Right cardiac atrium (tissue), 5 donors: ENCODE measurements around the gene BICD2. TPM values are rescaled to one million over a fixed set of nuclear protein-coding genes. Genes with fewer than 3 reads are reported as not detected.

Experiments
- ATAC-seq, 2 donors: fragments of 200-7000 bp; cut with Tn5 transposase; one replicate each; pipeline versions ENCODE4 v1.8.0 to v1.9.1; 2020; ENCODE audit warnings: moderate library complexity in 2 of 2, mild to moderate bottlenecking in 1 of 2
- DNase-seq, 3 donors: peaks; one replicate each; pipeline ENCODE4 v3.0.0-alpha.2; 2020
- H3K27ac ChIP-seq: one replicate; pipeline ENCODE4 v1.5.1; 2013; ENCODE audit warnings: mild to moderate bottlenecking, low read length, control low read depth, moderate library complexity
- H3K27me3 ChIP-seq: one replicate; pipeline ENCODE4 v1.6.1; 2013; ENCODE audit not compliant: control insufficient read depth, insufficient read depth
- H3K4me1 ChIP-seq: one replicate; pipeline ENCODE4 v1.6.1; 2013; ENCODE audit warnings: low read length; ENCODE audit not compliant: control insufficient read depth, insufficient read depth
- H3K4me3 ChIP-seq: one replicate; pipeline ENCODE4 v1.5.1; 2013; ENCODE audit warnings: low read length, control low read depth
- H3K9me3 ChIP-seq: one replicate; pipeline ENCODE4 v1.6.1; 2013; ENCODE audit warnings: low read length; ENCODE audit not compliant: control insufficient read depth
- WGBS: extraction: QIAGEN DNeasy Blood & Tissue Kit; methylation state at CpG from one replicate; pipeline ENCODE4 v1.1.7; 2013; 5-methylcytosine and 5-hydroxymethylcytosine counted together
- intact Hi-C, 4 donors: fragments of 100-400 bp; cut with DNase I; formaldehyde crosslinking; loops; one replicate each; pipeline versions ENCODE4 v1.11.0 to v1.14.0; 2022 to 2023
- polyA plus RNA-seq: library from polyadenylated mRNA; stranded (reverse); fragments of 200-250 nt; gene quantifications from one replicate; pipeline ENCODE4 v1.2.3, GENCODE V29; 2013
- total RNA-seq, 4 donors: library from RNA; stranded (reverse); fragmentation: NEBNext Ultra II Directional; extraction: Animal tissue kit (Norgen Biotek cat#: 25700); gene quantifications; one replicate each; pipeline ENCODE4 v1.2.1, GENCODE V29; 2021
- donor health status: healthy with polysubstance abuse.
- donor health status: DM: no; HTN: yes; CAD: no.
- donor health status: DM: no; HTN: no; CAD: no.
- donor health status: DM: no; HTN: yes; CAD: no; lungs with severe emphysema.
- donor health status: DM: yes; HTN: yes; CAD: no.

The BICD2 gene
- total and polyA plus RNA-seq, 5 donors, result 20.0 to 36.0 (median 32.7) TPM

DNA sequence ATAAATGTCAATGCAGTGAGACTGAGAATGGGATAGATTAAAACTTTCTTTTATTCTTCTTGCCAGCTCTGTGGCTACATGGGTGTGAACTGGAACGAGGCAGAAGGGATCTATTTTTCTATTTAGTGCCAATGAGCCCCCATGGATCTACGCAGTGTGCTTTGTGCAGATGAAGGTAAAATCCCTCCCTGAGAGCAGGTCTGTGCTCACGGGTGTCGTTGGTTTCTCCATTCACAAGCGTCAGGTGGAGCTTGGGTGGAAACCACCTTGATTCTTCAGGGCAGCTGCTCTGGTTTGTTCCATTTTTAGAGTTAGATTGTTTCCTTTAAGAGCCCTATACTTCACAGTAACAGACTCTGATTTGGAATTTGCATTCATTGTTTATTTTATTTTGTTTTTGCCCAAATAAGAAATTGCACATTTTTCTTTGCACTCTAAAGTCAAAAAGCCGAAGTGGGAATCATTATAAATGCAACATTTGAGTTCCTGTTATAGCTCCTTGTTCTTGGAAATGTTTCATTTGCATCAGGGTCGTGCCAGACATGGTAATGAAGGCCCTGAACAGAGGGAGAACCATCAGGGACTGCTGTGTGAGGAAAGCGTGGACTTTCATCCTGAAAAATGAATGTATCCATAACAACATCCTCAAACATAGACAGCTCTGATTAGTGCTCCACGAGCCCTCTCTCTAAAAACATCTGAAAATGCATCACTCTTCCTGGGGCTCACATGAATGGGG lies 31.1 kb upstream of the BICD2 start:
- no peak overlapping the region for H3K4me3 ChIP-seq
- no peaks in the 10 kb centered on the region for H3K9me3 ChIP-seq
- H3K27me3 ChIP-seq, result no peaks in the 10 kb centered on the region
- H3K4me1 ChIP-seq, result no peaks in the 10 kb centered on the region
- DNase-seq (no peak), ATAC-seq (no peak)
- H3K27ac ChIP-seq, result no peak overlapping the region
- WGBS, result 61% methylated on average over 9 of the region's 9 CpGs
- intact Hi-C loops, result loop anchor here in 1 of 4 donors (10.0 kb wide), 1 partner anchor 71 kb away; no protein-coding TSS in a partner anchor

DNA sequence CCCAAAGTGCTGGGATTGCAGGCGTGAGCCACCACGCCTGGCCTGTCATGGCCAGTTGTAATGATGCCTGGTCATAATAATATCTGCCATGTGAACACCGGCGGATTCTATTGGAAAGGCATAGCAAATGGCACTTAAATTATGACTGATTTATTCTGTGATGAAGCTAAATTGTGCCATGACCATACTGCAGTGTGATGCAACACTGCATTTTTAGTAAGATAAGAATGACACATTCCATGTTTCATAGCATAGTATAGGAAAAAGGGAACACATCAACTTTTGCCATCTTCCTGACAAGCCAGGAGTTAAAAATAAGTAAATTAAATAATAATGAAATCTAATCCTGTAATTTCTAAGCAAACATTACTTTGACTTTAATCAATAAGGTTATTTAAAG lies 30.4 kb upstream of the BICD2 start:
- Histone ChIP-seq H3K27me3 (no peaks in the 10 kb centered on the region), H3K27ac (no peak overlapping the region), H3K4me1 (no peaks in the 10 kb centered on the region), H3K9me3 (no peaks in the 10 kb centered on the region), H3K4me3 (no peak overlapping the region)
- DNase-seq (no peak), ATAC-seq (no peak)
- 91% methylated on average over 4 of the region's 4 CpGs for WGBS
- intact Hi-C loops, result loop anchor here in 3 of 4 donors (5.0 to 10.0 kb wide), 2 partner anchors 70 to 78 kb away; no protein-coding TSS in a partner anchor

DNA sequence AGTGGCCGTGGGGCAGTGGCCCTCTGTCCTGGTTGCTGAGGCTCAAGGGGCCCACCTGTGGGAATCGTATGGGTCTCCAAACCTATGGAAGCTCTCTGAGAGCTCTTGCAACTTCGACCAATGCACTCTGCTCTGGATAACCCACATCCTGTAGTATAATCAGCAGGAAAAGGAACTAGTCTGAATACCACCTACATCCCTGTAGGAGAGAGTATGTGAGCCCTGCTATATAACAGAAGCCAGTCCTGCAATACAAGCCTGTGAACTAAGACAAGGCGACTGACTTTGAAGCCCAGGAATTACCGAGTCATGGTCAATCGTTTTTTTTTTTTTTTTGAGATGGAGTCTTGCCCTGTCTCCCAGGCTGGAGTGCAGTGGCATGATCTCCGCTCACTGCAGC lies 29.8 kb upstream of the BICD2 start:
- no peaks in the 10 kb centered on the region for H3K4me1 ChIP-seq
- no peak for DNase-seq
- WGBS, result 64% methylated on average over 7 of the region's 7 CpGs
- no peaks in the 10 kb centered on the region for H3K27me3 ChIP-seq
- H3K27ac ChIP-seq, result no peak overlapping the region
- intact Hi-C loops, result loop anchor here in 3 of 4 donors (5.0 to 10.0 kb wide), 2 partner anchors 70 to 77 kb away; no protein-coding TSS in a partner anchor
- no peak overlapping the region for H3K4me3 ChIP-seq
- H3K9me3 ChIP-seq, result no peaks in the 10 kb centered on the region
- no peak for ATAC-seq

DNA sequence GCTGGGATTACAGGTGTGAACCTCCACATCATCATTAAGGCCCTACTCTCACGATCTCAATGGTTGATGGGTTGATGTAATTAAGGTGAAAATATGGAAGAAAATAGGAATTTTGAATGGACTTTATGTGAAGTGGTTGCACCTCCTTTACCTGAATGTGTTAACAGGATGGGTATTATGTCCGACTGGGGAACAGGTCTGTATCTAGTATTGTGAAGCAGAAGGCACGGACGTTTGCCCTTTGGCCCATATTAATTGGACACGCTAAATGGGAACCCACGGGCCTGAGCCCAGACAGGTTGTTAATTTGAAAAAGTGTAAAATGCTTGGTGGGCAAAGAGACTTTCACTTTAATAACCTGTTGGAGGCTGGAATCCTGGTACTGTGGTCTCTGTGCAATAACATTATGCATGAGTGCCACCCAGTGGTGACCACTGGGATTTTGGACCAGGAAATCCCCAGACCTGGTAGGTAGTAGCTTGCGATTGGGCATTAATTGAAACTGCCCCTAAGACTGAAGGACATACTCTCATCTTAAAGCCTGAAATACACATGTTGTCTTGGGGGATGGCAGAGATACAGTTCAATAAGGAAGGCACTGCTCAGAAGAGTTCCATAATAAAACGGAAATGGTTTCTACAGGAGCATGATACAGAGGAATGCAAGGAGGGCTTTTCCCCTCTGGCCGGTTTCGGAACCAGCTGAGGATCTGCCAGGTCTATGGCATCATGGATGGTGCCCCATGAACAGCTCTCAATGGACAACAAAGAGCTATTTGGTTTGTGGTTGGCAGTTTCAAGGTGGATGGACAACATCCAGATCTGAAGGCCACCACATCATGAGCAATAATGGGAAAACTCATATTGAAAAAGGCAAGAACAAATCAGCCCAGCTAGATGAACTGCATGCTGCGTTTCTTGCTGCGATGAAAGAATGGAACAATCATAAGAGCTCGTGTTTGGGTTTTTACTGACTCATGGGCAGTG lies 26.2 kb upstream of the BICD2 start:
- WGBS, result 34% methylated on average over 13 of the region's 13 CpGs
- H3K4me1 ChIP-seq, result no peaks in the 10 kb centered on the region
- intact Hi-C loops, result loop anchor here (2.0 to 10.0 kb wide), 3 partner anchors 66 to 74 kb away; no protein-coding TSS in a partner anchor
- no peak overlapping the region for H3K4me3 ChIP-seq
- H3K27me3 ChIP-seq, result no peaks in the 10 kb centered on the region
- DNase-seq, result peak; percentile 73 to 91 (median 85)
- H3K27ac ChIP-seq, result no peak overlapping the region
- ATAC-seq, result peak; percentile 93 to 94
- H3K9me3 ChIP-seq, result no peaks in the 10 kb centered on the region

DNA sequence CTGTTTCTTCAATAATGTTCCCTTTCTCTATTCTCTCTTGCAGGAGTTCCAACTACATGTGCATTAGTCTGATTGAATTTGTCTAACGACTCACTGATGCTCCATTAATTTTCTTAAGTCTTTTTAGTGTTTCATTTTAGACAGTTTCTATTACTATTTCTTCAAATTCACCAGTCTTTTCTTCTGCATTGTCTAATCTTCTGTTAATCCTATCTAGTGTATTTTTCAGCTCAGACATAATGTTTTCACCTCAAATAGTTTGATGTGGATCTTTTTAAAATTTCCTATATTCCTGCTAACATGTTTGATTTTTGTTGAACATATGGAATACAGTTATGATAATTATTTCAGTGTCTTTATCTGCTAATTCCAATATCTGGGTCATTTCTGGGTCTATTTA lies 21.7 kb upstream of the BICD2 start:
- H3K9me3 ChIP-seq, result no peaks in the 10 kb centered on the region
- no peaks in the 10 kb centered on the region for H3K4me1 ChIP-seq
- H3K4me3 ChIP-seq, result no peak overlapping the region
- no peak overlapping the region for H3K27ac ChIP-seq
- ATAC-seq (no peak), DNase-seq (no peak)
- 83% methylated on average over 1 of the region's 1 CpG for WGBS
- no peaks in the 10 kb centered on the region for H3K27me3 ChIP-seq
- intact Hi-C loops, result loop anchor here in 1 of 4 donors (10.0 kb wide), 1 partner anchor 131 kb away; no protein-coding TSS in a partner anchor

DNA sequence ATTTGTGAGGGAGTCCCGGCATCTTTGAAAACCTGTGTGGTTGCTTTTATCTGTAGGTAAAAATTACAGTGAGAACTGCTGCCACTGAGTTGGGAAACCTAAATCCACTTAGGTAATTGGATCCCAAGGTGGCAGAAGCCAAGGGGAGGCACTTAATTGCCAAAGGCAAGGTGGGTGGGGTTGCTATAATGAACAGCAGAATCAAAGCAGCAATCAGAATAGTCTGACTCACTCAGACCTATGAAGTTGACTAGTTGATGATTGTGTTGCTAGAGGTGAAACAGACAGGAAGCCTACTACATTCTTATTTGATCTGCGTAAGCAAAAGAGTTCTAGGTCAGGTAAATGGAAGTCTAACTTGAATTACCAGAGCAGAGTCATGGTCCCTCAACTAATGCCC lies 17.3 kb upstream of the BICD2 start:
- DNase-seq, result no peak
- H3K9me3 ChIP-seq, result no peaks in the 10 kb centered on the region
- H3K27ac ChIP-seq, result no peak overlapping the region
- H3K4me3 ChIP-seq, result no peak overlapping the region
- intact Hi-C loops, result loop anchor here in 1 of 4 donors (10.0 kb wide), 1 partner anchor 127 kb away; no protein-coding TSS in a partner anchor
- WGBS, result 86% methylated on average over 2 of the region's 2 CpGs
- no peak for ATAC-seq
- H3K4me1 ChIP-seq, result no peaks in the 10 kb centered on the region
- no peaks in the 10 kb centered on the region for H3K27me3 ChIP-seq

DNA sequence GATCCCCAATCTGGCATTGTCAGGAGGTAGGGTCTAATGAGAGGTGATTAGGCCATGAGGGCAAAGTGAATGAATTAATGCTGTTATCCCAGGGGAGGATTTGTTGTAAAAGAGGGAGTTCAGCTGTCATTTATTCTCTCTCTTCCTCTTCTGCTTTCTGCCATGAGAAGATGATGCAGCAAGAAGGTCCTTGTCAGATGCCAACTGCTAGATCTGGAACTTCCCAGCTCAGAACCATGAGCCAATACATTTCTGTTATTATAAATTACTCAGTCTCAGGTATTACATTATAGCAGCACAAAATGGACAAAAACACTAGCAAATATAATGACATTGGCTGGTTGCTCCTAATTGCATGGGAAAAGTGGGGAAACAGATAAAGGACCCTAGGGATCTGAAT lies 15.6 kb upstream of the BICD2 start:
- no peaks in the 10 kb centered on the region for H3K9me3 ChIP-seq
- H3K4me1 ChIP-seq, result no peaks in the 10 kb centered on the region
- H3K27me3 ChIP-seq, result no peaks in the 10 kb centered on the region
- no peak for ATAC-seq
- no peak overlapping the region for H3K4me3 ChIP-seq
- H3K27ac ChIP-seq, result no peak overlapping the region
- no peak for DNase-seq
- intact Hi-C loops, result loop anchor here in 1 of 4 donors (10.0 kb wide), 1 partner anchor 125 kb away; no protein-coding TSS in a partner anchor

DNA sequence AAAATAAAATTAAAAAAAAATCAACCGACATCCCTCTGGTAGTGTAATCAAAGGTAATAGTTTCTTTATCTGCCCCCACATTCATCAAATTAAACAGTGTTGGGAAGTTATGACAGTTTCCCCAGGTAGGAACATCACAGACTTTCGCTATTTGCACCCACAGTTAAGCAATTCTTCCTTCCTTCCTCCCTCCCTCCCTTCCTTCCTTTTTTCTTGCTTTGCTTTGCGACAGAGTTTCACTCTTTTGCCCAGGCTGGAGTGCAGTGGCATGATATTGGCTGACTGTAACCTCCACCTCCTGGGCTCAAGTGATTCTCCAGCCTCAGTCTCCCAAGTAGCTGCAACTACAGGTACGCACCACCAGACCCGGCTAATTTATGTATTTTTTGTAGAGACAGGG lies 10.8 kb upstream of the BICD2 start:
- Histone ChIP-seq H3K4me3 (no peak overlapping the region), H3K27ac (no peak overlapping the region), H3K9me3 (no peaks in the 10 kb centered on the region), H3K4me1 (peaks cover 1% of the 10 kb centered on the region), H3K27me3 (no peaks in the 10 kb centered on the region)
- ATAC-seq, result no peak
- intact Hi-C loops, result no loop called here
- DNase-seq, result no peak
- WGBS, result 76% methylated on average over 5 of the region's 5 CpGs

DNA sequence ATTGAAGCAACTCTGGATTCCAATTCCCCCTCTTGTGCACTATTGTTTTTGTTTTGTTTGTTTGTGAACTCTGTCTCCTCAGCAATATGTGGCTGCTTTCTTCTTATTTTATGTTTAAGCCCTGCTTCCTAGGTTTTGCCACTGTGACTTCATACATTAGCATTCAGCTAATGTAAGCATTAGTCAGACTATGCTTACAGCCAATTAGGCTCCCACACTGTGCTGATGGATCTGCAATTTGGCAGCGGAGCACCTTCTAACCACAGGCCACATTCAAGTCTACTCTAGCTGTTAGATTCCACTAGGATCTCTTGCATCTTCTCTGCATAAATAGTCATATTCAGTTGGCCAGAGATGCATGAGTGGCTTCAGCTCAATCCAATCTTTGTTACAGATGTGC lies 9.6 kb upstream of the BICD2 start:
- intact Hi-C loops, result no loop called here
- ATAC-seq, result no peak
- no peak overlapping the region for H3K4me3 ChIP-seq
- peaks cover 5% of the 10 kb centered on the region for H3K4me1 ChIP-seq
- no peak for DNase-seq
- no peak overlapping the region for H3K27ac ChIP-seq
- no peaks in the 10 kb centered on the region for H3K9me3 ChIP-seq
- WGBS, result 82% methylated on average over 1 of the region's 1 CpG
- H3K27me3 ChIP-seq, result no peaks in the 10 kb centered on the region

DNA sequence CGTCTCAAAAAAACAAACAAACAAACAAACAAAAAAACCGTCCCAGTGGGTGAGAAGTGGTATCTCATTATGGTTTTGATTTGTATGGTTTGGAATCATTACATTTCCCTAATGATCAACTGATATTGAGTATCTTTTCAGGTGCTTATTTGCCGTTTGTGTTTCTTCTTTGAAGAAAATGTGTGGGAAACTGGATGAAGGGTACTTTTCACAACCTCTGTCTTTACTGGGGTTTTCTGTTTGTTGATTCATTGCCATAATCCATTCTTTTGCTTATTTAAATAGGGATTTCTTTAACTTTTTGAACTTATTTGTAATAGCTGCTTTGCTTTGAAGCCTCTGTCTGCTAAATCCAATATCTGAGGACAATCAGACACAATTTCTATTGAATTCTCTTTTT lies 9.2 kb upstream of the BICD2 start:
- Histone ChIP-seq H3K9me3 (no peaks in the 10 kb centered on the region), H3K27ac (no peak overlapping the region), H3K27me3 (no peaks in the 10 kb centered on the region), H3K4me1 (peaks cover 5% of the 10 kb centered on the region), H3K4me3 (no peak overlapping the region)
- intact Hi-C loops, result no loop called here
- ATAC-seq (no peak), DNase-seq (no peak)
- 88% methylated on average over 3 of the region's 3 CpGs for WGBS

DNA sequence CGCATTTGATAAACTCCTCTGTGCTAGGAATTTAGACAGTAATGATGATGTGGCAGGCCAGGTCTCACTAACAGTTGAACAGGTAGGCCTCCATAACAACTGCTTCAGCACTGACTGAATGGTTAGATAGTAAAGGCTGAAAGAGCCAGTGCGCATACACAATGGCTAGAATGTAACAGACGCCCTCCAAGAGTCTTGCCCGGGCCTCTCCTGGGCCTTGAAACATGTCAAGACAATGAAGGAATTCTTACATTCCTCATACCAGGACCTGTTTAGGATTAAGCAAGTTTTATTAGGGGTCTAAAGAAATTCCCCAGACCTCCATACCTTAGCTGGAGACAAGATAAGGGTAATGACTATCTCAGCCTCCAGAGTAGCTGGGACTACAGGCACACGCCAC lies 6.7 kb upstream of the BICD2 start:
- WGBS, result 95% methylated on average over 5 of the region's 5 CpGs

More for the DNA sequence above, 6.7 kb upstream of the BICD2 start:
- H3K27me3 ChIP-seq, result no peaks in the 10 kb centered on the region
- H3K4me3 ChIP-seq, result no peak overlapping the region
- H3K27ac ChIP-seq, result no peak overlapping the region
- no peak for DNase-seq
- ATAC-seq, result no peak
- H3K4me1 ChIP-seq, result peaks cover 5% of the 10 kb centered on the region
- intact Hi-C loops, result no loop called here
- no peaks in the 10 kb centered on the region for H3K9me3 ChIP-seq
